Measurements from ENCODE around the gene GATA6. TPM values are rescaled to one million over a fixed set of nuclear protein-coding genes. Genes with fewer than 3 reads are reported as not detected.

Gene GATA6
- total and polyA plus RNA-seq, 2 of the 8 experiments (the other 6 are each of a cell fraction or from before 2014, with no cell fraction given), result 0.09 TPM; not detected in 1

GRCh38 chr18:22221350-22221749 is 52.0 kb downstream of the GATA6 start:
- no peak overlapping the region for H2BK120ac ChIP-seq (replicated peaks; ENCODE audit: low read depth, low read length)
- H4K20me1 ChIP-seq (replicated peaks in 1 of 2; ENCODE audit: control insufficient read depth in 1 of 2, insufficient read depth in 2 of 2, low read length in 2 of 2), result no peaks in the 10 kb centered on the region
- ChIA-PET POLR2A (ENCODE audit: partially characterized antibody) (no interaction called here), CTCF (ENCODE audit: partially characterized antibody) (no interaction called here)
- H3K79me2 ChIP-seq (ENCODE audit: control insufficient read depth in 1 of 2, insufficient read depth in 2 of 2, low read length in 2 of 2), result no peaks in the 10 kb centered on the region
- no peak overlapping the region for H4K91ac ChIP-seq (replicated peaks; ENCODE audit: insufficient read length, low read length)
- H2BK5ac ChIP-seq (ENCODE audit: low read depth, low read length), result no peak overlapping the region
- no peak overlapping the region for H3K56ac ChIP-seq (replicated peaks; ENCODE audit: insufficient read length, low read depth, low read length)
- H3K79me1 ChIP-seq (ENCODE audit: low read depth, low read length), result no peaks in the 10 kb centered on the region
- H3K4me2 ChIP-seq (ENCODE audit: insufficient read depth in 1 of 2, low read depth in 2 of 2, low read length in 2 of 2), result no peak overlapping the region
- H2AK5ac ChIP-seq (ENCODE audit: low read depth, low read length), result no peak overlapping the region
- TF ChIP-seq SIX5 (IDR thresholded peaks at IDR 0.05; ENCODE audit: low read depth, low read length) (no peak), CEBPB (IDR thresholded peaks at IDR 0.05; ENCODE audit: low read depth, low read length) (no peak), RBBP5 (IDR thresholded peaks at IDR 0.05; ENCODE audit: borderline replicate concordance, low read depth, low read length) (no peak), NRF1 (IDR thresholded peaks at IDR 0.05; ENCODE audit: low read depth, low read length) (no peak), TCF12 (IDR thresholded peaks at IDR 0.05; ENCODE audit: low read depth, low read length) (no peak), CBX5 (IDR thresholded peaks at IDR 0.05; ENCODE audit: low read depth, low read length) (no peak), FOSL1 (IDR thresholded peaks at IDR 0.05; ENCODE audit: insufficient read depth, low read depth, low read length) (no peak), CHD2 (IDR thresholded peaks at IDR 0.05; ENCODE audit: low read length) (no peak), SIN3A (conservative IDR thresholded peaks at IDR 0.05 in 1 of 2, IDR thresholded peaks at IDR 0.05 in 1 of 2; ENCODE audit: low read depth in 1 of 2, low read length in 2 of 2) (no peak), HDAC2 (IDR thresholded peaks at IDR 0.05; ENCODE audit: borderline replicate concordance in 1 of 2, low read depth in 2 of 2, low read length in 2 of 2) (no peak), ZNF274 (IDR thresholded peaks at IDR 0.05; ENCODE audit: borderline replicate concordance, extremely low read depth, low read length) (no peak), MAX (IDR thresholded peaks at IDR 0.05) (no peak), GABPA (IDR thresholded peaks at IDR 0.05; ENCODE audit: borderline replicate concordance, insufficient read depth, low read length) (no peak), SIRT6 (IDR thresholded peaks at IDR 0.05; ENCODE audit: low read length) (no peak), RFX5 (IDR thresholded peaks at IDR 0.05; ENCODE audit: borderline replicate concordance, low read depth, low read length) (no peak)
- no peak overlapping the region for H4K8ac ChIP-seq (ENCODE audit: extremely low read depth, insufficient read depth, low read length)
- H3K23me2 ChIP-seq (ENCODE audit: low read depth, low read length), result no peaks in the 10 kb centered on the region
- no peak overlapping the region for H2BK12ac ChIP-seq (ENCODE audit: low read depth, low read length)
- no peak overlapping the region for H2BK15ac ChIP-seq (ENCODE audit: low read length)
- H3K4ac ChIP-seq (replicated peaks; ENCODE audit: insufficient read length, low read depth, low read length), result no peak overlapping the region
- no peak overlapping the region for H3K14ac ChIP-seq (ENCODE audit: insufficient read length)
- no peak overlapping the region for H2BK20ac ChIP-seq (ENCODE audit: low read length)
- no peak overlapping the region for H2AFZ ChIP-seq (ENCODE audit: low read length)
- FAIRE-seq, result no peak
- H3K9me3 ChIP-seq (ENCODE audit: insufficient read depth in 2 of 2, low read depth in 1 of 2, low read length in 1 of 2), result no peaks in the 10 kb centered on the region
- no peaks in the 10 kb centered on the region for H3K36me3 ChIP-seq (ENCODE audit: control insufficient read depth in 2 of 4, insufficient read depth in 4 of 4, low read length in 3 of 4)
- no peak overlapping the region for H3K18ac ChIP-seq (ENCODE audit: extremely low read depth, low read length)
- 94% methylated on average over 3 of the region's 3 CpGs; no CpG with 5 or more reads in 1 of the 2 experiments for WGBS, 2 experiments (ENCODE audit: extremely low coverage in 1 of 2, insufficient coverage in 1 of 2, insufficient read length in 1 of 2, insufficient replicate concordance in 2 of 2, low coverage in 1 of 2, low lambda C conversion rate in 2 of 2, missing lambda C conversion rate in 1 of 2)
- peaks cover 0 to 16% (median 10%) of the 10 kb centered on the region in 4 experiments; a peak in 6 of 7 replicates for H3K27me3 ChIP-seq (replicated peaks in 1 of 4; ENCODE audit: control insufficient read depth in 3 of 4, extremely low read depth in 1 of 4, insufficient read depth in 3 of 4, low read length in 3 of 4)
- no peak overlapping the region for H3K9ac ChIP-seq (replicated peaks in 1 of 4; ENCODE audit: extremely low read depth in 1 of 4, low read depth in 3 of 4, low read length in 3 of 4)
- no peak for DNase-seq (ENCODE audit: low read depth in 1 of 2, low spot score in 2 of 2)
- H3K4me3 ChIP-seq (ENCODE audit: extremely low read depth in 1 of 4, insufficient read depth in 2 of 4, low read depth in 3 of 4, low read length in 4 of 4), result no peak overlapping the region
- no peak overlapping the region for H3K23ac ChIP-seq (ENCODE audit: insufficient read length)
- H3K27ac ChIP-seq (ENCODE audit: low read depth, low read length), result no peak overlapping the region
- no peak overlapping the region for H4K5ac ChIP-seq (ENCODE audit: insufficient read length, low read depth, low read length)
- no peaks in the 10 kb centered on the region for H3K4me1 ChIP-seq (replicated peaks in 1 of 4; ENCODE audit: control insufficient read depth in 3 of 4, insufficient read depth in 4 of 4, low read length in 3 of 4)
